H7 (cell line): ENCODE measurements around the gene UBR7. TPM values are rescaled to one million over a fixed set of nuclear protein-coding genes. Genes with fewer than 3 reads are reported as not detected.
"Not testable (repeated sequence)": the region's sequence is repeated elsewhere in the genome, so short reads cannot be mapped to it uniquely, and the experiment has no call there.

Experiments used
- DNase-seq: peaks from one replicate; pipeline ENCODE4 v3.0.0; 2012
- H3K27me3 ChIP-seq: 2 replicates; pipeline ENCODE4 v1.6.0; 2011; ENCODE audit warnings: mild to moderate bottlenecking, low read length; ENCODE audit not compliant: control insufficient read depth, insufficient read depth
- H3K36me3 ChIP-seq: replicated peaks from 2 replicates; pipeline ENCODE4 v1.5.1; 2011; ENCODE audit warnings: low read length; ENCODE audit not compliant: control insufficient read depth, insufficient read depth
- H3K4me3 ChIP-seq: 2 replicates; pipeline ENCODE4 v1.5.1; 2011; ENCODE audit warnings: low read depth, mild to moderate bottlenecking, control low read depth, low read length, moderate library complexity; ENCODE audit not compliant: insufficient read depth
- total RNA-seq: library from RNA; depleted of rRNA; stranded (reverse); fragments of >200 nt; shearing (Covaris generic); gene quantifications from 2 replicates; pipeline ENCODE4 v1.2.3, GENCODE V29; 2014; rRNA removed

UBR7 gene, protein sequence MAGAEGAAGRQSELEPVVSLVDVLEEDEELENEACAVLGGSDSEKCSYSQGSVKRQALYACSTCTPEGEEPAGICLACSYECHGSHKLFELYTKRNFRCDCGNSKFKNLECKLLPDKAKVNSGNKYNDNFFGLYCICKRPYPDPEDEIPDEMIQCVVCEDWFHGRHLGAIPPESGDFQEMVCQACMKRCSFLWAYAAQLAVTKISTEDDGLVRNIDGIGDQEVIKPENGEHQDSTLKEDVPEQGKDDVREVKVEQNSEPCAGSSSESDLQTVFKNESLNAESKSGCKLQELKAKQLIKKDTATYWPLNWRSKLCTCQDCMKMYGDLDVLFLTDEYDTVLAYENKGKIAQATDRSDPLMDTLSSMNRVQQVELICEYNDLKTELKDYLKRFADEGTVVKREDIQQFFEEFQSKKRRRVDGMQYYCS
- total RNA-seq, result 42.2 and 45.7 TPM in 2 replicates

DNA sequence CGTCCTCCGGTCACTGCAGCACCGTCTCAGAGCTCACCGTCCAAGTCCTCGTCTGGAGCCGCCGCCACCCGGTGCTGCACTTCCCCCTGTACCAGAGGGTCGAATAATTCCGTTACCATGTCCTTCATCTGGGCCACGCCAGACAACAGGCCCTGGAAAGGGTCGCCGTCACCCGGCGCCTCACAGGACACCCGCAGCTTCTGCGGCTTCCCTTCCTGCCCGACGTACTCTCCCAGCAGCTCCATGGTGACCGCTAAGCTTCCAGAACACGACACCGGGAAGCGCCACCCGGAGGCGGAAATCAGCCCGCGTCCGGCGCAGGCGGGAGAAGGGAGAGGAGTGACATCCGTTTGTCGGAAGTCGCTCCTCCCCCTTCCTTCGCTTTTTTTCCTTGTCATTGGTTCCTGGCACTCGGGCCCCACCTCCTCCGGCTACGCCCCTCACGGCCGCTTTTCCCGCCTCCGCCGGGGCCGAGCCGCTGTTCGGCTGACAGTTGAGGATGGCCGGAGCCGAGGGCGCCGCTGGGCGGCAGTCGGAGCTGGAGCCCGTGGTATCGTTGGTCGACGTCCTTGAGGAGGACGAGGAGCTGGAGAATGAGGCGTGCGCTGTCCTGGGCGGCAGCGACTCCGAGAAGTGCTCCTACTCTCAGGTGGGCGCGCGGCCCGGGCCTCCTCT, at the start of gene UBR7, which contains the start of gene GON7:
Gene UBR7, plus strand, starts transcription at position 464 of the 675 bp plus-strand sequence. Its CDS starts 36 bp downstream, at position 500.
Gene GON7, minus strand, starts transcription at position 273 of the 675 bp plus-strand sequence. Its CDS starts 28 bp downstream, at position 245.
- Histone ChIP-seq H3K27me3 (no peaks in the 10 kb centered on the region), H3K4me3 (peak within 1 kb of the TSS; percentile 91), H3K36me3 (no peaks in the 10 kb centered on the region; the same call in none of the 2 replicates)
- DNase-seq, result peak; percentile 97

DNA sequence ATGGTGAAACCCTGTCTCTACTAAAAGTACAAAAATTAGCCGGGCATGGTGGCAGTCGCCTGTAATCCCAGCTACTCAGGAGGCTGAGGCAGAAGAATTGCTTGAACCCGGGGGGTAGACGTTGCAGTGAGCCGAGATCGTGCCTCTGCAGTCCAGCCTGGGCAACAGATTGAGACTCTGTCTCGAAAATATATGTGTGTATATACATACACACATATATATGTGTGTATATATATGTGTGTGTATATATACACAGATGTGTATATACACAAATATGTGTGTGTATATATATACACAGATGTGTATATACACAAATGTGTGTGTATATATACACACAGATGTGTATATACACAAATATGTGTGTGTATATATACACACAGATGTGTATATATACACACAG, 48.7 kb upstream of the UBR7 start:
- not testable (repeated sequence) for H3K4me3 ChIP-seq, DNase-seq, H3K36me3 ChIP-seq, H3K27me3 ChIP-seq

DNA sequence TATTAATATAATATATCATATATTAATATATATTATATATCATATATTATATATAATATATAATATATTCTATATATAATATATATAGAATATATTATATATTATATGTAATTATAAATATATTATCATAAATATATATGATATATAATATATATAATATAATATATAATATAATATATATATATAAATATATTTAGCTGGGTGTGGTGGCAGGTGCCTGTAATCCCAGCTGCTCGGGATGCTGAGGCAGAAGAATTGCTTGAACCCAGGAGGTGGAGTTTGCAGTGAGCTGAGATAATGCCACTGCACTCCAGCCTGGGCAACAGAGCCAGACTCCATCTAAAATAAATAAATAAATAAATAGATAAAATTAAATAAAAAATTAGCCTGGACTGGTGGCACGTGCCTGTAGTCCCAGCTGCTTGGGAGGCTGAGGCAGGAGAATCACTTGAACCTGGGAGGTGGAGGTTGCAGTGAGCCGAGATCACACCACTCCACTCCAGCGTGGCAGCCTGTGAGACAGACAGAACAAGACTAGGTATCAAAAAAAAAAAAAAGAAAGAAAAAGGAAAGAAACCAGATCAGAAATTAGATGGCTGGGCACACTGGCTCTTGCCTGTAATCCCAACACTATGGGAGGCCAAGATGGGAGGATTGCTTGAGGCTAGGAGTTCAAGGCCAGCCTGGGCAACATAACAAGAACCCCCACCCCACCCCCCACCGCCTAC, 47.3 kb upstream of the UBR7 start:
- not testable (repeated sequence) for DNase-seq, H3K27me3 ChIP-seq, H3K4me3 ChIP-seq, H3K36me3 ChIP-seq

DNA sequence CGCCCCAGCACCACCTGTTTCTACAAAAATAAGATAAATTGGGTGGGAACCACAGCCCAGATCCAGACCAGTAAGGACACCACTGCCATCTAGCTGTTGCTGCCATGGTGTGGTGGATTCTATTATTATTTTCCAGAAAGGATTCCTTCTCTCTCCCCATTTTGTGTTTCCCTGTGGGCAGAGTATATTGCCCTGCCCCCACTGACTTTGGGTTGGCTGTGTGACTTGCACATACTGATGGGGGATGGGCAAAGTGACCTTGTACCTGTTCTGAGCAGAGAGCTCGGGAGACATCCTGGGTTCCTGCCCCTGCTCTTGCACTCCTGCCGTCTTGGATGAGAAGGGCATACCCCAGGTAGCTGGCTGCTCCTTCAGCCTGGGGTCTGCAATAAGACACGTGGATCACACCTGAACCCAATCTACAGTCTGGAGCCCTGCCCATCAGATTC, 46.7 kb upstream of the UBR7 start:
- peak; percentile 66 for DNase-seq
- Histone ChIP-seq H3K4me3 (no peak overlapping the region), H3K27me3 (no peaks in the 10 kb centered on the region), H3K36me3 (no peaks in the 10 kb centered on the region)

DNA sequence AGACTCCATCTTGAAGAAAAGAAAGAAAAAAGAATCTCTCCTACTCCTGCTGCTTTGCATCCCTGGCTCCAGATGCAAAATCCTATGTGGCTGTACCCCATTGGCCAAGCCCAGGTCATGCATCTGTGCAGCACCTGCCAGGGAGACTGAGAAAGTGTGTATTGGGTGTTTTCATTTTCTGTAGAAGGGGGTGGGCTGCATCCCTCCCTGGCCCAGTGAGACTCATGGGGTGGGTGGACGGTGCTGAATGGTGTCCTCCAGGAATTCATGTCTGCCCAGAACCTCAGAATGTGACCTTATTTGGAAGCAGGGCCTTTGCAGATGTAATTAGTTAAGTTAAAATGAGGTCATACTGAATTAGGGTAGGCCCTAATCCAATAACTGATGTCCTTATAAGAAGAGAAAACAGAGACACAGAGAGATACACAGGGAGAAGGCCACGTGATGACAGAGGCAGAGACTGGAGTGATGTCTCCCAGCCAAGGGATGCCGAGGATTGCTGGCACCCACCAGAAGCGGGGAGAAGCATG, 45.6 kb upstream of the UBR7 start:
- DNase-seq, result no peak
- Histone ChIP-seq H3K27me3 (no peaks in the 10 kb centered on the region), H3K4me3 (no peak overlapping the region), H3K36me3 (no peaks in the 10 kb centered on the region)

DNA sequence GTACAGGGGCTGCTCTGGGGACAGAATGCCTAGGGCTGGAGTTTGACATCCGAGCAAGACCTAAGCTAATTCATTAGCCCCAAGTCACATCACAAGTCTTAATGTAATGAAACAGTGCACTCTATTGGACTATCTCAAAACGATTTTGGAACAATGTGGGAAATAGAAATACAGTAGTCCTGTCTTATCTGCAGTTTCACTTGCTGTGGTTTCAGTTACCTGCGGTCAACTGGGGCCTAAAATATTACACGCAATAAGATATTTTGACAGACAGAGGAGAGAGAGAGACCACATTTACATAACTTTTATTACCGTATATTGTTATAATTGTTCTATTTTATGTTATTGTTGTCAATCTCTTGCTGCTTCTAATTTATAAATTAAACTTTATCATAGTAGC, 43.5 kb upstream of the UBR7 start:
- Histone ChIP-seq H3K4me3 (no peak overlapping the region), H3K27me3 (no peaks in the 10 kb centered on the region), H3K36me3 (no peaks in the 10 kb centered on the region)
- DNase-seq, result no peak

DNA sequence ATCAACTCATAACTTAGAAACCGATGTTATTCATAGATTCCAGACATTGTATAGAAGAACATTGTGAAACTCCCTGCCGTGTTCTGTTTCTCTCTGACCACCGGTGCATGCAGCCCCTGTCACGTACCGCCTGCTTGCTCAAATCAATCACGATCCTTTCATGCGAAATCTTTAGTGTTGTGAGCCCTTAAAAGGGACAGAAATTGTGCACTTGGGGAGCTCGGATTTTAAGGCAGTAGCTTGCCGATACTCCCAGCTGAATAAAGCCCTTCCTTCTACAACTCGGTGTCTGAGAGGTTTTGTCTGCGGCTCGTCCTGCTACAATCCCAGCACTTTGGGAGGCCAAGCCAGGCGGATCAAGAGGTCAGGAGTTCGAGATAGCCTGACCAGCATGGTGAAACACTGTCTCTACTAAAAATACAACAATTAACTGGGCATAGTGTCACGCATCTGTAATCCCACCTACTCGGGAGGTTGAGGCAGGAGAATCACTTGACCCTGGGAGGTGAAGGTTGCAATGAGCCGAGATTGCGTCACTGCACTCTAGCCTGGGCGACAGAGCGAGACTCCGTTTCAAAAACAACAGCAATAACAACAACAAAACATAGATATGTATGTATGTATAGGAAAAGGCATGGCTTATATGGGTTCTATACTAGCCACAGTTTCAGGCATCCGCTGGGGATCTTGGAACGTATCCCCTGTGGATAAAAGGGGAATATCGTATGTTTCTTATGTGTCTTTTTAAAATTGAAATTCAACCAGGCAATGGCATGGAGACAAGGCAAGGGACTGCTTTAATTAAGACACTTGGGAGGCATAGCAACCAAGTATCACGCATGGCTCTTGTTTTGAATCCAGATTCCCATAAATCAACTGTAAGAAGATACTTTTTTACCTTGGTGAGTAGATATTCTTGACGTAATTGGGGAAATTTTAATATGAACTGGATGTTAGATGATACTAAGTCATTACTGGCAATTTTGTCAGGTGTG, 41.5 kb upstream of the UBR7 start:
- DNase-seq, H3K4me3 ChIP-seq, H3K27me3 ChIP-seq, H3K36me3 ChIP-seq: not testable (repeated sequence)

DNA sequence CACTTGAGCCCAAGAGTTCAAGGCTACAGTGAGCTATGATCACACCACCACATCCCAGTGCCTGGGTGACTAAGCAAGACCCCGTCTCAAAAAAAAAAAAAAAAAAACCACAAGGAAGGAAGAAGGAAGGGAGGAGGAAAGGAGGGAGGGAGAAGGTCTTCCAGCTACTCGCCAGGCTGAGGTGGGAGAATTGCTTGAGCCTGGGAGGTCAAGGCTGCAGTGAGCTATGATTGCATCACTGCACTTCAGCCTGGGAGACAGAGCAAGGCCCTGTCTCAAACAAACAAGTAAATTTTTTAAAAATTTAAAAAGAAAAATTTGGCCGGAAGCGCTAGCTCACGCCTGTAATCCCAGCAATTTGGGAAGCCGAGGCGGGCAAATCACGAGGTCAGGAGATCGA, 38.4 kb upstream of the UBR7 start:
- not testable (repeated sequence) for H3K36me3 ChIP-seq

DNA sequence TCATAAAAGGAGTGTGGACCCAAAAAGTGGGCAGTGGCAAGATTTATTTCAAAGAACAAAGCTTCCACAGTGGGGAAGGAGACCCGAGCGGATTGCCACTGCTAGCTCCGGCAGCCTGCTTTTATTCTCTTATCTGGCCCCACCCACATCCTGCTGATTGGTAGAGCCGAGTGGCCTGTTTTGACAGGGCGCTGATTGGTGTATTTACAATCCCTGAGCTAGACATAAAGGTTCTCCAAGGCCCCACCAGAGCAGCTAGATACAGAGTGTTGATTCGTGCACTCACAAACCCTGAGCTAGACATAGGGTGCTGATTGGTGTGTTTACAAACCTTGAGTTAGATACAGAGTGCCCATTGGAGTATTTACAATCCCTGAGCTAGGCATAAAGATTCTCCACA, 37.4 kb upstream of the UBR7 start:
- H3K36me3 ChIP-seq, DNase-seq, H3K27me3 ChIP-seq, H3K4me3 ChIP-seq: not testable (repeated sequence)

More for the DNA sequence above, 38.4 kb upstream of the UBR7 start:
- H3K27me3 ChIP-seq, H3K4me3 ChIP-seq, DNase-seq: not testable (repeated sequence)

DNA sequence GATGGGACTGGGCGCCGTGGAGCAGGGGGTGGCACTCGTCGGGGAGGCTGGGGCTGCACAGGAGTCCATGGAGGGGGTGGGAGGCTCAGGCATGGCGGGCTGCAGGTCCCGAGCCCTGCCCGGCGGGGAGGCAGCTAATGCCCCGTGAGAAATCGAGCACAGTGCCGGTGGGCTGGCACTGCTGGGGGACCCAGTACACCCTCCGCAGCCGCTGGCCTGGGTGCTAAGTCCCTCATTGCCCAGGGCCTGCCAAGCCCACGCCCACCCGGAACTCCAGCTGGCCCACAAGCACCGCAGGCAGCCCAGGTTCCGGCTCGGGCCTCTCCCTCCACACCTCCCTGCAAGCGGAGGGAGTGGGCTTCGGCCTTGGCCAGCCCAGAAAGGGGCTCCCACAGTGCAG, 36.9 kb upstream of the UBR7 start:
- not testable (repeated sequence) for H3K27me3 ChIP-seq, H3K36me3 ChIP-seq, DNase-seq, H3K4me3 ChIP-seq

DNA sequence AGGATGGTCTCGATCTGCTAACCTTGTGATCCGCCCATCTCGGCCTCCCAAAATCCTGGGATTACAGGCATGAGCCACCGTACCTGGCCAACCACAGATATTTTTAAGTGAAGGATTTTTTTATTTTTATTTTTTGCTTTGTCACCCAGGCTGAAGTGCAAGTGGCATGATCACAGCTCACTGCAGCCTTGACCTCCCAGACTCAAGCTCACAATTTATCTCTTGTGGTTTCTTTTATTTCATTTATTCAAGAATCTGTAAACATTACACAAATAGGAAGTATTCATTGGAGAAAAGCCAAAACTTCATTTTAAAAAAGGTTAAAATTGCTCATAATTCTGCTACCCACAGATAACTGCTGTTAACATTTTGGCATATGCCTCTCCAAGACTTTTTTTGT, 35.7 kb upstream of the UBR7 start:
- no peaks in the 10 kb centered on the region for H3K36me3 ChIP-seq
- no peak overlapping the region for H3K4me3 ChIP-seq
- no peaks in the 10 kb centered on the region for H3K27me3 ChIP-seq
- DNase-seq, result no peak

DNA sequence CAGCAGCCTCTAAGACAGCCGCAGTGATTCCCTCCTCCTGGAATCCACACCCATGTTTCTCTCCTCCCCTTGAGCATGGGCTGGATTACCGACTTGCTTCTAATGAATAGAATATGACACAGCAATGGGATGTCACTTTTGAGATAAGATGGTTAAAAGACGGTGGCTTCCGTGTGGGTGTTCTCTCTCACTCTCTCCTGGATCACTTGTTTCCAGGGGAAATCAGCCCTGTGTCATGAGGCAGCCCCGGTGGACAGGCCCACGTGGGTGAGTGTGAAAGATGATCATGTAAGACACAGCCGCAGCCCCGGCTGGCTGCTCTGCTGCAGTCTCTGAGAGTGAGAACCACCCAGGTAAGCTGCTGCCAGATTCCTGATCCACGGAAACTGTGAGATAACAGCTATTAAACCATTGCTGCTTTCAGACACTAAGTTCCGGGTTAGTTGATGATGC, 33.1 kb upstream of the UBR7 start:
- no peaks in the 10 kb centered on the region for H3K36me3 ChIP-seq
- DNase-seq, result no peak
- no peak overlapping the region for H3K4me3 ChIP-seq
- H3K27me3 ChIP-seq, result no peaks in the 10 kb centered on the region

DNA sequence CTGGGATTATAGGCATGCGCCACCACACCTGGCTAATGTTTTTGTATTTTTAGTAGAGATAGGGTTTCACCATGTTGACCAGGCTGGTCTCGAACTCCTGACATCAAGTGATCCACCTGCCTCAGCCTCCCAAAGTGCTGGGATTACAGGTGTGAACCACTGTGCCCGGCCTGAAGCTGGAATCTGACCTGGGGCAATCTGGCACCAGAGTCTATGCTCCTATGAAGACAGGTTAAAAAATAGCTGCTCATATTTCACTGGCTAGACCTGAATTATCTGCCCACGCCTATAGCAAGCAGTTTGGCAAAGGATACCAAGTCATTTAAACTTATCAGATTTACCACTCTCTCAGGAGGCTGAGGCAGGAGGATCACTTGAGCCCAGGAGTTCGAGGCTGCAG, 32.3 kb upstream of the UBR7 start:
- not testable (repeated sequence) for H3K27me3 ChIP-seq, H3K4me3 ChIP-seq, H3K36me3 ChIP-seq, DNase-seq
